Right lobe of liver (tissue), 6 donors: ENCODE measurements around the gene MACC1. TPM values are rescaled to one million over a fixed set of nuclear protein-coding genes. Genes with fewer than 3 reads are reported as not detected.

ENCODE experiments used
- ATAC-seq, 4 donors: fragments of 200-7000 bp; cut with Tn5 transposase; one replicate each; pipeline ENCODE4 v1.9.1; 2020; ENCODE audit warnings: mild to moderate bottlenecking in 4 of 4, moderate library complexity in 4 of 4
- DNase-seq, 3 donors: peaks; one replicate each; pipeline ENCODE4 v3.0.0-alpha.2; 2020
- H3K27ac ChIP-seq, 3 donors: fragments of 200-600 bp; one replicate each; pipeline ENCODE4 v1.8.0; 2022
- H3K27me3 ChIP-seq, 2 donors: fragments of 200-600 bp; one replicate each; pipeline ENCODE4 v1.8.0; 2022
- H3K36me3 ChIP-seq, 4 donors: fragments of 200-600 bp; sonication (generic) in 1 of 4; one replicate each; pipeline versions ENCODE4 v1.5.1 to v1.8.0; 2017 to 2022; ENCODE audit warnings: control low read depth in 1 of 4
- H3K4me1 ChIP-seq, 4 donors: fragments of 200-600 bp; sonication (generic) in 1 of 4; one replicate each; pipeline versions ENCODE4 v1.5.1 to v1.8.0; 2017 to 2022; ENCODE audit warnings: control low read depth in 1 of 4
- H3K4me3 ChIP-seq, 3 donors: fragments of 200-600 bp; one replicate each; pipeline ENCODE4 v1.8.0; 2022
- H3K9me3 ChIP-seq, 4 donors: fragments of 200-600 bp; sonication (generic) in 1 of 4; one replicate each; pipeline versions ENCODE4 v1.5.1 to v1.8.0; 2017 to 2022; ENCODE audit warnings: control low read depth in 1 of 4
- CTCF ChIP-seq, 4 donors: fragments of 200-600 bp in 3 of 4; fragments of 450-650 bp in 1 of 4; IDR thresholded peaks; one replicate each; pipeline versions ENCODE4 v1.5.1 to v1.8.0; 2016 to 2022; ENCODE audit warnings: antibody characterized with exemption in 4 of 4, mild to moderate bottlenecking in 2 of 4
- POLR2A ChIP-seq: fragments of 450-650 bp; IDR thresholded peaks from one replicate; pipeline ENCODE4 v1.6.1; 2017; ENCODE audit warnings: antibody characterized with exemption, mild to moderate bottlenecking
- WGBS: methylation state at CpG from one replicate; pipeline ENCODE4 v1.1.6; 2018; ENCODE audit warnings: low coverage, low lambda C conversion rate; ENCODE audit not compliant: insufficient coverage; ENCODE audit errors: missing lambda C conversion rate; 5-methylcytosine and 5-hydroxymethylcytosine counted together
- intact Hi-C, 2 donors: fragments of 100-400 bp; cut with DNase I; formaldehyde crosslinking; loops; one replicate each; pipeline versions ENCODE4 v1.11.2 to v1.14.1; 2022
- total RNA-seq, 6 experiments: library from RNA; depleted of rRNA in 2 of 6; stranded (reverse); fragments of >200 nt in 2 of 6; fragmentation: NEBNext Ultra II Directional in 3 of 6; extraction: Animal tissue kit (Norgen Biotek cat#: 25700) in 3 of 6; gene quantifications; one replicate each; pipeline versions ENCODE4 v1.1.0 to v1.2.4, GENCODE V29; 2016 to 2023
- donor health status: DM: no; HTN: yes; CAD: no.
- donor health status: DM: no; HTN: no; CAD: no.
- donor health status: DM: no; HTN: no; CAD: no.
- donor health status: DM: no; HTN: yes; CAD: no.
- donor health status: DM: no; HTN: yes; CAD: no.

Gene MACC1
- total RNA-seq, 6 experiments from 2014 or later: 0.13 to 0.93 (median 0.32) TPM

GRCh38 chr7:20220293-20220761, 3.1 kb upstream of the MACC1 start:
- Histone ChIP-seq H3K27me3 (no peaks in the 10 kb centered on the region), H3K4me1 (no peaks in the 10 kb centered on the region), H3K4me3 (no peak overlapping the region), H3K27ac (peak overlapping the region in 2 of 3 donors; percentile 21 to 37), H3K9me3 (no peaks in the 10 kb centered on the region), H3K36me3 (no peaks in the 10 kb centered on the region)
- peak in 3 of 4 donors; percentile 8 to 23 (median 9) for ATAC-seq
- WGBS: 15% methylated on average over 2 of the region's 3 CpGs
- intact Hi-C loops: no loop called here
- DNase-seq: no peak
- TF ChIP-seq CTCF (IDR thresholded peaks at IDR 0.05): no peak
- TF ChIP-seq POLR2A: no peak

GRCh38 chr7:20219446-20220292, 2.5 kb upstream of the MACC1 start:
- Histone ChIP-seq H3K4me1 (no peaks in the 10 kb centered on the region), H3K4me3 (no peak overlapping the region), H3K27me3 (no peaks in the 10 kb centered on the region), H3K36me3 (no peaks in the 10 kb centered on the region), H3K27ac (peak overlapping the region in 2 of 3 donors; percentile 29 to 37), H3K9me3 (no peaks in the 10 kb centered on the region)
- TF ChIP-seq POLR2A (no peak), CTCF (IDR thresholded peaks at IDR 0.05) (no peak)
- 48% methylated on average over 3 of the region's 7 CpGs for WGBS
- peak; percentile 44 to 66 (median 56) for DNase-seq
- peak; percentile 69 to 73 (median 70) for ATAC-seq
- intact Hi-C loops: no loop called here

DNA sequence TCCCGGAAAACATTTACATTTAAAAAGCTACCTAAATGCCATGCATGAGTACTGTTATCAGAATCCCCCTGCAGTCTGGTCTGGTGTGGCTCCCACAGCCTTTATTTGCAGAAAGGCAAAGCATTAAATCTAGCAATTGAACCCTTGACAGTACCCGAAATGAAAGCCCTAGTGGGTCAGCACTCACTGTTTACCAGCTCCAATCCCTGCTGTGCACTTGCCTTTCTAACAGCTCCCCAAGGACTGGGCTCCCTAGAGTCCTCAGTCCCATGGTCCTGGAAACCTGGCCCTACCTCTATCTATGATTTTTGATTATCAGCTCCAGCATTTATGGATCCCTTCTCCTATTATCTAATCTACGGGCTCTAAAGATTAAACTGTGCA, 1.9 kb upstream of the MACC1 start:
- ATAC-seq: no peak
- 38% methylated on average over 3 of the region's 3 CpGs for WGBS
- intact Hi-C loops: no loop called here

DNA sequence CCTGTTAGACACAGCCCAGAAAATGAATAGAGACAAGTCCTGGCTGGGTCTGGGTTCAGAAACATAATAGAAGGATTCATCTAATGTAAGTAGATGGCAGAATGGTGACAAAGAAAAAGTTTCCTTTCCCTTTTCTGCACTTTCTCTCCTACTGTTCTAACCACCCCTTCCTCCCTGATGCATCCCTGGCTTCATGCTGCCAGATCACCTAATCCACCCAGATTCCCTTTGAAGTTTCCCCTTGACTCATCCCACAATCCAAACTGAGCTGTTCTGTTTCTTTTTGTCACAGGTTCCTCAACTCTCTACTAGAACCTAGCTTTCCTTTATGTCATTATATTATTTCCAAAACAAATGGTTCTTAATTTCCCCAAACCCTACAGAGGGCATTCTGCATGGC, 1.1 kb upstream of the MACC1 start:
- DNase-seq: no peak
- no peaks in the 10 kb centered on the region for H3K4me1 ChIP-seq
- H3K27me3 ChIP-seq: no peaks in the 10 kb centered on the region
- TF ChIP-seq CTCF (IDR thresholded peaks at IDR 0.05) (no peak), POLR2A (no peak)
- no peak overlapping the region for H3K27ac ChIP-seq
- ATAC-seq: no peak
- intact Hi-C loops: no loop called here
- no peaks in the 10 kb centered on the region for H3K9me3 ChIP-seq
- no peaks in the 10 kb centered on the region for H3K36me3 ChIP-seq
- no peak overlapping the region for H3K4me3 ChIP-seq

More for the DNA sequence above, 1.9 kb upstream of the MACC1 start:
- TF ChIP-seq CTCF (IDR thresholded peaks at IDR 0.05) (no peak), POLR2A (no peak)
- Histone ChIP-seq H3K27me3 (no peaks in the 10 kb centered on the region), H3K9me3 (no peaks in the 10 kb centered on the region), H3K36me3 (no peaks in the 10 kb centered on the region), H3K4me1 (no peaks in the 10 kb centered on the region), H3K27ac (peak overlapping the region in 2 of 3 donors; percentile 29 to 37), H3K4me3 (no peak overlapping the region)
- no peak for DNase-seq
